K562 (cell line): ENCODE data around the gene HDAC6. TPM values are rescaled to one million over a fixed set of nuclear protein-coding genes. Genes with fewer than 3 reads are reported as not detected.

Source experiments
- BCOR ChIP-seq: fragments of 450-650 bp; IDR thresholded peaks from 2 replicates; pipeline ENCODE4 v1.6.1; 2016
- CREM ChIP-seq: IDR thresholded peaks from 2 replicates; pipeline ENCODE4 v1.6.1; 2014; ENCODE audit warnings: antibody characterized with exemption, low read depth
- ETS1 ChIP-seq: conservative IDR thresholded peaks from 2 replicates; pipeline ENCODE4 v1.6.1; 2011; ENCODE audit warnings: low read depth, mild to moderate bottlenecking, low read length; ENCODE audit not compliant: control insufficient read depth
- ETV1 ChIP-seq: fragments of 450-650 bp; conservative IDR thresholded peaks from 2 replicates; pipeline ENCODE4 v1.6.1; 2016; ENCODE audit warnings: missing genetic modification characterization, control low read depth, low read depth, missing compliant biosample characterization
- ETV5 ChIP-seq: sonication (generic); formaldehyde crosslinking; IDR thresholded peaks from 2 replicates; pipeline ENCODE4 v1.4.0; 2020; ENCODE audit warnings: low read depth, mild to moderate bottlenecking, missing genetic modification reagents
- HDAC1 ChIP-seq, 2 experiments: fragments of 450-650 bp; IDR thresholded peaks; 2 replicates each; pipeline ENCODE4 v1.6.1; 2016 to 2017; ENCODE audit warnings: inconsistent platforms in 1 of 2, mild to moderate bottlenecking in 1 of 2, moderate library complexity in 1 of 2
- KLF1 ChIP-seq: fragments of 450-650 bp; IDR thresholded peaks from 2 replicates; pipeline ENCODE4 v1.6.1; 2016; ENCODE audit warnings: missing genetic modification characterization, missing compliant biosample characterization
- MECOM ChIP-seq: fragments of 250-450 bp; sonication (Bioruptor Pico); IDR thresholded peaks from 2 replicates; pipeline ENCODE4 v1.8.0; 2022; ENCODE audit warnings: inconsistent platforms
- MXI1 ChIP-seq: IDR thresholded peaks from 2 replicates; pipeline ENCODE4 v1.6.1; 2011; ENCODE audit warnings: low read depth, mild to moderate bottlenecking, improper control_type of control experiment, low read length
- NR4A1 ChIP-seq, 2 experiments: fragments of 250-450 bp in 1 of 2; fragments of 450-650 bp in 1 of 2; sonication (Bioruptor Pico) in 1 of 2; IDR thresholded peaks; 2 replicates each; pipeline versions ENCODE4 v1.4.0 to v1.6.1; 2016 to 2020; ENCODE audit warnings: mild to moderate bottlenecking in 2 of 2, missing compliant biosample characterization in 1 of 2, missing genetic modification characterization in 1 of 2, moderate library complexity in 1 of 2
- SMARCC2 ChIP-seq: fragments of 450-650 bp; IDR thresholded peaks from 2 replicates; pipeline ENCODE4 v1.6.1; 2017; ENCODE audit warnings: antibody characterized with exemption, moderate library complexity, mild to moderate bottlenecking, low read depth
- SNRNP70 ChIP-seq: fragments of 200-400 bp; formaldehyde crosslinking; optimal IDR thresholded peaks from 2 replicates; pipeline ENCODE3; 2017; ENCODE audit warnings: low read depth, low read length
- SUPT5H ChIP-seq: fragments of 450-650 bp; IDR thresholded peaks from 2 replicates; pipeline ENCODE4 v1.6.1; 2016
- TBL1XR1 ChIP-seq, 2 experiments: IDR thresholded peaks; 2 replicates each; pipeline ENCODE4 v1.6.1; 2012; ENCODE audit warnings: improper control_type of control experiment in 2 of 2, low read length in 2 of 2, mild to moderate bottlenecking in 1 of 2
- YY1 ChIP-seq, 3 experiments: IDR thresholded peaks; 2 replicates each; pipeline ENCODE4 v1.6.1; 2011; ENCODE audit warnings: low read length in 2 of 3, mild to moderate bottlenecking in 2 of 3, moderate library complexity in 2 of 3, borderline replicate concordance in 1 of 3, control low read depth in 1 of 3, low read depth in 1 of 3; ENCODE audit not compliant: insufficient read depth in 3 of 3, insufficient replicate concordance in 2 of 3, control insufficient read depth in 1 of 3, insufficient read length in 1 of 3; ENCODE audit errors: extremely low read depth in 1 of 3
- ZNF707 ChIP-seq: fragments of 250-450 bp; sonication (Bioruptor Pico); conservative IDR thresholded peaks from 2 replicates; pipeline ENCODE4 v1.8.0; 2022; ENCODE audit warnings: inconsistent platforms, mild to moderate bottlenecking, moderate library complexity
- polyA plus RNA-seq, 8 experiments: library from polyadenylated mRNA; depleted of rRNA in 4 of 8; stranded (reverse) in 5 of 8; unstranded in 3 of 8; fragments of >200 nt; fragmentation: Nextera tagmentation in 2 of 8; fragmentation: Illumina TruSeq in 1 of 8; extraction: Ambion mirVana in 2 of 8; extraction: Trizol in 1 of 8; gene quantifications; 2 replicates each; pipeline versions ENCODE4 v1.2.1 to v1.2.3, GENCODE V29; 2011 to 2014; ENCODE audit warnings: inconsistent platforms in 1 of 8, missing spikeins in 1 of 8
- total RNA-seq, 7 experiments: library from RNA; depleted of rRNA in 6 of 7; stranded (reverse); fragments of >200 nt in 6 of 7; fragmentation: Illumina TruSeq in 2 of 7; extraction: Trizol in 2 of 7; gene quantifications; 2 replicates each; pipeline versions ENCODE4 v1.2.1 to v1.2.3, GENCODE V29; 2011 to 2021; ENCODE audit warnings: low replicate concordance in 1 of 7
- TF ChIP-seq, protein P1 (sequence below): fragments of 450-650 bp; formaldehyde crosslinking; IDR thresholded peaks from 2 replicates; pipeline ENCODE4 v1.4.0; 2020; ENCODE audit warnings: mild to moderate bottlenecking, mixed read lengths
- TF ChIP-seq, protein P2 (sequence below): IDR thresholded peaks from 2 replicates; pipeline ENCODE4 v1.6.1; 2011; ENCODE audit warnings: borderline replicate concordance, low read depth, mild to moderate bottlenecking, moderate library complexity, low read length; ENCODE audit not compliant: insufficient read depth, poor library complexity, severe bottlenecking
- TF ChIP-seq, protein P3 (sequence below): fragments of 250-450 bp; sonication (Bioruptor Pico); IDR thresholded peaks from 2 replicates; pipeline ENCODE4 v1.5.0; 2022; ENCODE audit warnings: mild to moderate bottlenecking

HDAC6 gene
- total and polyA plus RNA-seq, 9 of the 15 experiments (the other 6 are each of a cell fraction or from before 2014, with no cell fraction given) = 29.9 to 101 (median 71.2) TPM

DNA sequence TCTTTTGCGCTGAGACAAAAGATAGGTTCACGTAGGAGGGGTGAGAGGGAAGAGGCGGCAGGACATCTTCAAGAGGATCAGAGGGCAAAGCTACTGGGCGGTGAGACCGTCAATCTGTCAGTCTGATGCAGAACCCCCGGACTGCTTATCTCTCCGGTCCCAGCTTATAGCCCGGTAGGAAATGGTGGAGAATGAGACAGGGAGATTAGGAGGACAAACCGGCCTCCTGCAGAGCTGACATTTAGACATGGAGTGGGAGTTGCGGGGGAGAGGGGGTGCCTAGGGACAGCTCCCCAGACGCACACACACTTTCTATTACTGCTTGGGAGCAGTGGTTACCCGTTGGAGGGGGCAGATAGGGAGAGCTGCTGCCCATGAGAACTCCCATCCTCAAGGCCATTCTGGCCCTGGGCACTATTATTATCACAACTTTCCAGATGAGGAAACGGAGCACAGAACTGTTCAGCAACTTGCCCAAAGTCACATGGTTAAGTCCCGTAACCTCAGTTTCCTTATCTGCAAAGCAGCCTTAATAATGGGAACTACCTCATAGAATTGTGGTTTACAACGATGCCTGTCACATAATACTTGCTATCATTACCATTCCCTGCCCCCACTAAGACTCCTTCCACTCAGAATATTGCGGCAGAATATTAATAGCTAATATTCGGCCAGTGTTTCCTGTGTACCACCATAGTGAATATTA lies 1.1 kb upstream of the HDAC6 start (continued):
- TF ChIP-seq, protein P1, sequence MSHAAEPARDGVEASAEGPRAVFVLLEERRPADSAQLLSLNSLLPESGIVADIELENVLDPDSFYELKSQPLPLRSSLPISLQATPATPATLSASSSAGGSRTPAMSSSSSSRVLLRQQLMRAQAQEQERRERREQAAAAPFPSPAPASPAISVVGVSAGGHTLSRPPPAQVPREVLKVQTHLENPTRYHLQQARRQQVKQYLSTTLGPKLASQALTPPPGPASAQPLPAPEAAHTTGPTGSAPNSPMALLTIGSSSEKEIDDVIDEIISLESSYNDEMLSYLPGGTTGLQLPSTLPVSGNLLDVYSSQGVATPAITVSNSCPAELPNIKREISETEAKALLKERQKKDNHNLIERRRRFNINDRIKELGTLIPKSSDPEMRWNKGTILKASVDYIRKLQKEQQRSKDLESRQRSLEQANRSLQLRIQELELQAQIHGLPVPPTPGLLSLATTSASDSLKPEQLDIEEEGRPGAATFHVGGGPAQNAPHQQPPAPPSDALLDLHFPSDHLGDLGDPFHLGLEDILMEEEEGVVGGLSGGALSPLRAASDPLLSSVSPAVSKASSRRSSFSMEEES = peak; percentile 54
- TF ChIP-seq ETS1 = peak; percentile 95
- peak; percentile 89 for TF ChIP-seq BCOR
- peak; percentile 98 to 99 for TF ChIP-seq TBL1XR1 (IDR thresholded peaks at IDR 0.05; ENCODE audit: low read length in 2 of 2)
- peak in 2 of 3 experiments; percentile 54 to 66 for TF ChIP-seq YY1 (IDR thresholded peaks at IDR 0.05; ENCODE audit: borderline replicate concordance in 1 of 3, control insufficient read depth in 1 of 3, extremely low read depth in 1 of 3, insufficient read depth in 3 of 3, insufficient read length in 1 of 3, insufficient replicate concordance in 2 of 3, low read depth in 1 of 3, low read length in 2 of 3)
- TF ChIP-seq HDAC1 (IDR thresholded peaks at IDR 0.05) = peak in 1 of 2 experiments; percentile 91; a peak in 2 of 4 replicates
- peak; percentile 94 for TF ChIP-seq MECOM (CRISPR knock-in tag)
- TF ChIP-seq SMARCC2 = peak; percentile 91
- TF ChIP-seq ETV5 = peak; percentile 95
- TF ChIP-seq, protein P2, sequence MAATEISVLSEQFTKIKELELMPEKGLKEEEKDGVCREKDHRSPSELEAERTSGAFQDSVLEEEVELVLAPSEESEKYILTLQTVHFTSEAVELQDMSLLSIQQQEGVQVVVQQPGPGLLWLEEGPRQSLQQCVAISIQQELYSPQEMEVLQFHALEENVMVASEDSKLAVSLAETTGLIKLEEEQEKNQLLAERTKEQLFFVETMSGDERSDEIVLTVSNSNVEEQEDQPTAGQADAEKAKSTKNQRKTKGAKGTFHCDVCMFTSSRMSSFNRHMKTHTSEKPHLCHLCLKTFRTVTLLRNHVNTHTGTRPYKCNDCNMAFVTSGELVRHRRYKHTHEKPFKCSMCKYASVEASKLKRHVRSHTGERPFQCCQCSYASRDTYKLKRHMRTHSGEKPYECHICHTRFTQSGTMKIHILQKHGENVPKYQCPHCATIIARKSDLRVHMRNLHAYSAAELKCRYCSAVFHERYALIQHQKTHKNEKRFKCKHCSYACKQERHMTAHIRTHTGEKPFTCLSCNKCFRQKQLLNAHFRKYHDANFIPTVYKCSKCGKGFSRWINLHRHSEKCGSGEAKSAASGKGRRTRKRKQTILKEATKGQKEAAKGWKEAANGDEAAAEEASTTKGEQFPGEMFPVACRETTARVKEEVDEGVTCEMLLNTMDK = no peak
- peak; percentile 87 for TF ChIP-seq CREM
- TF ChIP-seq ZNF707 (CRISPR knock-in tag) = peak; percentile 38; the same call in 1 of the 2 replicates
- TF ChIP-seq SUPT5H = peak; percentile 65
- TF ChIP-seq KLF1 (tag) = peak; percentile 50; the same call in 1 of the 2 replicates
- no peak for TF ChIP-seq SNRNP70
- no peak for TF ChIP-seq NR4A1 (CRISPR knock-in tag; IDR thresholded peaks at IDR 0.05)
- peak; percentile 64; the same call in 1 of the 2 replicates for TF ChIP-seq NR4A1 (tag; IDR thresholded peaks at IDR 0.05)
- TF ChIP-seq ETV1 = peak; percentile 96
- TF ChIP-seq, protein P3, sequence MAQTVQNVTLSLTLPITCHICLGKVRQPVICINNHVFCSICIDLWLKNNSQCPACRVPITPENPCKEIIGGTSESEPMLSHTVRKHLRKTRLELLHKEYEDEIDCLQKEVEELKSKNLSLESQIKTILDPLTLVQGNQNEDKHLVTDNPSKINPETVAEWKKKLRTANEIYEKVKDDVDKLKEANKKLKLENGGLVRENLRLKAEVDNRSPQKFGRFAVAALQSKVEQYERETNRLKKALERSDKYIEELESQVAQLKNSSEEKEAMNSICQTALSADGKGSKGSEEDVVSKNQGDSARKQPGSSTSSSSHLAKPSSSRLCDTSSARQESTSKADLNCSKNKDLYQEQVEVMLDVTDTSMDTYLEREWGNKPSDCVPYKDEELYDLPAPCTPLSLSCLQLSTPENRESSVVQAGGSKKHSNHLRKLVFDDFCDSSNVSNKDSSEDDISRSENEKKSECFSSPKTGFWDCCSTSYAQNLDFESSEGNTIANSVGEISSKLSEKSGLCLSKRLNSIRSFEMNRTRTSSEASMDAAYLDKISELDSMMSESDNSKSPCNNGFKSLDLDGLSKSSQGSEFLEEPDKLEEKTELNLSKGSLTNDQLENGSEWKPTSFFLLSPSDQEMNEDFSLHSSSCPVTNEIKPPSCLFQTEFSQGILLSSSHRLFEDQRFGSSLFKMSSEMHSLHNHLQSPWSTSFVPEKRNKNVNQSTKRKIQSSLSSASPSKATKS (CRISPR knock-in tag) = no peak
- TF ChIP-seq MXI1 = peak; percentile 63
